Measurements from ENCODE around the gene DIAPH2. TPM values are rescaled to one million over a fixed set of nuclear protein-coding genes. Genes with fewer than 3 reads are reported as not detected.

DIAPH2 gene
- total RNA-seq, 1 experiment from 2014 or later: 15.9 TPM

DNA sequence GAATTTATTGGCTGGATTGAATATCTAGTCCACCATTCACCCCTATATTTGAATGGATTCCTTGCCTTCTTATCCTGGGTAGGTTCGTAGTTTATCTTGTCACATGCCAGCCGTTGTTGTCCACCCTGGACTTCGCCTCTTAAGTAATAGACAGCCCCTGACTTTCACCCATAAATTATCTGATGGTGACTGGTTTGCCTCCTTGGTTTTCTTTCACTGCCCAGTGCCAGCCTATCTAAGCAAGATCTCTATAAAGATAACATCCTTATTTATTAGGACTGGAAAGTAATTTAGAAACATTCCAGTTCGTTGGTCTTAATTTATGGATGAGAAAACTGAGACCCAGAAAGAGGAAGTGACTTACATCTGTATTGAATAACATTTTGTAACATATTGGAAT is 609.4 kb downstream of the DIAPH2 start (continued):
- TF ChIP-seq ZNF219 (CRISPR knock-in tag; IDR thresholded peaks at IDR 0.05; ENCODE audit: borderline replicate concordance) (no peak), ZNF138 (CRISPR knock-in tag; conservative IDR thresholded peaks at IDR 0.05) (no peak), TEAD4 (CRISPR knock-in tag; IDR thresholded peaks at IDR 0.05) (no peak), ZNF671 (CRISPR knock-in tag; IDR thresholded peaks at IDR 0.05) (no peak)
- TF ChIP-seq, protein P1, sequence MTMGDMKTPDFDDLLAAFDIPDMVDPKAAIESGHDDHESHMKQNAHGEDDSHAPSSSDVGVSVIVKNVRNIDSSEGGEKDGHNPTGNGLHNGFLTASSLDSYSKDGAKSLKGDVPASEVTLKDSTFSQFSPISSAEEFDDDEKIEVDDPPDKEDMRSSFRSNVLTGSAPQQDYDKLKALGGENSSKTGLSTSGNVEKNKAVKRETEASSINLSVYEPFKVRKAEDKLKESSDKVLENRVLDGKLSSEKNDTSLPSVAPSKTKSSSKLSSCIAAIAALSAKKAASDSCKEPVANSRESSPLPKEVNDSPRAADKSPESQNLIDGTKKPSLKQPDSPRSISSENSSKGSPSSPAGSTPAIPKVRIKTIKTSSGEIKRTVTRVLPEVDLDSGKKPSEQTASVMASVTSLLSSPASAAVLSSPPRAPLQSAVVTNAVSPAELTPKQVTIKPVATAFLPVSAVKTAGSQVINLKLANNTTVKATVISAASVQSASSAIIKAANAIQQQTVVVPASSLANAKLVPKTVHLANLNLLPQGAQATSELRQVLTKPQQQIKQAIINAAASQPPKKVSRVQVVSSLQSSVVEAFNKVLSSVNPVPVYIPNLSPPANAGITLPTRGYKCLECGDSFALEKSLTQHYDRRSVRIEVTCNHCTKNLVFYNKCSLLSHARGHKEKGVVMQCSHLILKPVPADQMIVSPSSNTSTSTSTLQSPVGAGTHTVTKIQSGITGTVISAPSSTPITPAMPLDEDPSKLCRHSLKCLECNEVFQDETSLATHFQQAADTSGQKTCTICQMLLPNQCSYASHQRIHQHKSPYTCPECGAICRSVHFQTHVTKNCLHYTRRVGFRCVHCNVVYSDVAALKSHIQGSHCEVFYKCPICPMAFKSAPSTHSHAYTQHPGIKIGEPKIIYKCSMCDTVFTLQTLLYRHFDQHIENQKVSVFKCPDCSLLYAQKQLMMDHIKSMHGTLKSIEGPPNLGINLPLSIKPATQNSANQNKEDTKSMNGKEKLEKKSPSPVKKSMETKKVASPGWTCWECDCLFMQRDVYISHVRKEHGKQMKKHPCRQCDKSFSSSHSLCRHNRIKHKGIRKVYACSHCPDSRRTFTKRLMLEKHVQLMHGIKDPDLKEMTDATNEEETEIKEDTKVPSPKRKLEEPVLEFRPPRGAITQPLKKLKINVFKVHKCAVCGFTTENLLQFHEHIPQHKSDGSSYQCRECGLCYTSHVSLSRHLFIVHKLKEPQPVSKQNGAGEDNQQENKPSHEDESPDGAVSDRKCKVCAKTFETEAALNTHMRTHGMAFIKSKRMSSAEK (CRISPR knock-in tag; IDR thresholded peaks at IDR 0.05; ENCODE audit: borderline replicate concordance): no peak
- TF ChIP-seq, protein P2, sequence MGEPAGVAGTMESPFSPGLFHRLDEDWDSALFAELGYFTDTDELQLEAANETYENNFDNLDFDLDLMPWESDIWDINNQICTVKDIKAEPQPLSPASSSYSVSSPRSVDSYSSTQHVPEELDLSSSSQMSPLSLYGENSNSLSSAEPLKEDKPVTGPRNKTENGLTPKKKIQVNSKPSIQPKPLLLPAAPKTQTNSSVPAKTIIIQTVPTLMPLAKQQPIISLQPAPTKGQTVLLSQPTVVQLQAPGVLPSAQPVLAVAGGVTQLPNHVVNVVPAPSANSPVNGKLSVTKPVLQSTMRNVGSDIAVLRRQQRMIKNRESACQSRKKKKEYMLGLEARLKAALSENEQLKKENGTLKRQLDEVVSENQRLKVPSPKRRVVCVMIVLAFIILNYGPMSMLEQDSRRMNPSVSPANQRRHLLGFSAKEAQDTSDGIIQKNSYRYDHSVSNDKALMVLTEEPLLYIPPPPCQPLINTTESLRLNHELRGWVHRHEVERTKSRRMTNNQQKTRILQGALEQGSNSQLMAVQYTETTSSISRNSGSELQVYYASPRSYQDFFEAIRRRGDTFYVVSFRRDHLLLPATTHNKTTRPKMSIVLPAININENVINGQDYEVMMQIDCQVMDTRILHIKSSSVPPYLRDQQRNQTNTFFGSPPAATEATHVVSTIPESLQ (CRISPR knock-in tag; IDR thresholded peaks at IDR 0.05): no peak
- TF ChIP-seq, protein P3, sequence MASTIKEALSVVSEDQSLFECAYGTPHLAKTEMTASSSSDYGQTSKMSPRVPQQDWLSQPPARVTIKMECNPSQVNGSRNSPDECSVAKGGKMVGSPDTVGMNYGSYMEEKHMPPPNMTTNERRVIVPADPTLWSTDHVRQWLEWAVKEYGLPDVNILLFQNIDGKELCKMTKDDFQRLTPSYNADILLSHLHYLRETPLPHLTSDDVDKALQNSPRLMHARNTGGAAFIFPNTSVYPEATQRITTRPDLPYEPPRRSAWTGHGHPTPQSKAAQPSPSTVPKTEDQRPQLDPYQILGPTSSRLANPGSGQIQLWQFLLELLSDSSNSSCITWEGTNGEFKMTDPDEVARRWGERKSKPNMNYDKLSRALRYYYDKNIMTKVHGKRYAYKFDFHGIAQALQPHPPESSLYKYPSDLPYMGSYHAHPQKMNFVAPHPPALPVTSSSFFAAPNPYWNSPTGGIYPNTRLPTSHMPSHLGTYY (CRISPR knock-in tag; IDR thresholded peaks at IDR 0.05): no peak
- TF ChIP-seq, protein P4, sequence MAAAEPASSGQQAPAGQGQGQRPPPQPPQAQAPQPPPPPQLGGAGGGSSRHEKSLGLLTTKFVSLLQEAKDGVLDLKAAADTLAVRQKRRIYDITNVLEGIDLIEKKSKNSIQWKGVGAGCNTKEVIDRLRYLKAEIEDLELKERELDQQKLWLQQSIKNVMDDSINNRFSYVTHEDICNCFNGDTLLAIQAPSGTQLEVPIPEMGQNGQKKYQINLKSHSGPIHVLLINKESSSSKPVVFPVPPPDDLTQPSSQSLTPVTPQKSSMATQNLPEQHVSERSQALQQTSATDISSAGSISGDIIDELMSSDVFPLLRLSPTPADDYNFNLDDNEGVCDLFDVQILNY (CRISPR knock-in tag; IDR thresholded peaks at IDR 0.05): no peak

DNA sequence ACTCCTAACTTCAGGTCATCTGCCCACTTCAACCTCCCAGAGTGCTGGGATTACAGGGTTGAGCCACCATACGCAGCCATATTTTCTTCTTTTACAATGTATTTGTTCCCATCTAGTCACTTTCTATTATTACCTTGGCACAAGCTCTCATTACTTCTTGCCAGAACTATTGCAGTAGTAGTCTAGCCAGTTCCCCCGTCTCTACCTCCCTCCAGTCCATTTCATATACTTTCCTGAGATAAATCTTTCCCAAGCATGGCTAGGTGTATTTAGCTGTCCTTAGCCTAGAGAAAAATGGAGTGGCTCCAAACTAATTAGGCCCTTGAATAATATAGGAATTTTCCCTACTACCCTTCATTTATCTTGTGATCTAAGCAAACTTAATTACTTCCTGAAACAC is 611.3 kb downstream of the DIAPH2 start:
- Mint-ChIP-seq H3K36me3 (no peaks in the 10 kb centered on the region), H3K4me3 (no peak overlapping the region), H3K9me3 (no peaks in the 10 kb centered on the region), H3K27me3 (ENCODE audit: low read depth) (no peaks in the 10 kb centered on the region), H3K27ac (no peak overlapping the region), H3K4me1 (no peaks in the 10 kb centered on the region)
- no peak for DNase-seq (ENCODE audit: low spot score)
- no peak for ATAC-seq
- ChIA-PET POLR2A (no interaction called here), CTCF (interaction anchor here (0.7 kb wide), 1 partner anchor 219 kb away, joined by 3 read pairs; no protein-coding TSS in a partner anchor)
- TF ChIP-seq SP1 (CRISPR knock-in tag; conservative IDR thresholded peaks at IDR 0.05) (no peak), SOX15 (CRISPR knock-in tag; IDR thresholded peaks at IDR 0.05) (no peak), IRF2 (CRISPR knock-in tag; IDR thresholded peaks at IDR 0.05; ENCODE audit: borderline replicate concordance, low read depth) (no peak), TCF7 (CRISPR knock-in tag; IDR thresholded peaks at IDR 0.05; ENCODE audit: low read depth) (no peak), NR3C1 (CRISPR knock-in tag; conservative IDR thresholded peaks at IDR 0.05; ENCODE audit: low read depth) (no peak), ZNF138 (CRISPR knock-in tag; conservative IDR thresholded peaks at IDR 0.05) (no peak)
- TF ChIP-seq, protein P5, sequence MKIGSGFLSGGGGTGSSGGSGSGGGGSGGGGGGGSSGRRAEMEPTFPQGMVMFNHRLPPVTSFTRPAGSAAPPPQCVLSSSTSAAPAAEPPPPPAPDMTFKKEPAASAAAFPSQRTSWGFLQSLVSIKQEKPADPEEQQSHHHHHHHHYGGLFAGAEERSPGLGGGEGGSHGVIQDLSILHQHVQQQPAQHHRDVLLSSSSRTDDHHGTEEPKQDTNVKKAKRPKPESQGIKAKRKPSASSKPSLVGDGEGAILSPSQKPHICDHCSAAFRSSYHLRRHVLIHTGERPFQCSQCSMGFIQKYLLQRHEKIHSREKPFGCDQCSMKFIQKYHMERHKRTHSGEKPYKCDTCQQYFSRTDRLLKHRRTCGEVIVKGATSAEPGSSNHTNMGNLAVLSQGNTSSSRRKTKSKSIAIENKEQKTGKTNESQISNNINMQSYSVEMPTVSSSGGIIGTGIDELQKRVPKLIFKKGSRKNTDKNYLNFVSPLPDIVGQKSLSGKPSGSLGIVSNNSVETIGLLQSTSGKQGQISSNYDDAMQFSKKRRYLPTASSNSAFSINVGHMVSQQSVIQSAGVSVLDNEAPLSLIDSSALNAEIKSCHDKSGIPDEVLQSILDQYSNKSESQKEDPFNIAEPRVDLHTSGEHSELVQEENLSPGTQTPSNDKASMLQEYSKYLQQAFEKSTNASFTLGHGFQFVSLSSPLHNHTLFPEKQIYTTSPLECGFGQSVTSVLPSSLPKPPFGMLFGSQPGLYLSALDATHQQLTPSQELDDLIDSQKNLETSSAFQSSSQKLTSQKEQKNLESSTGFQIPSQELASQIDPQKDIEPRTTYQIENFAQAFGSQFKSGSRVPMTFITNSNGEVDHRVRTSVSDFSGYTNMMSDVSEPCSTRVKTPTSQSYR (CRISPR knock-in tag; IDR thresholded peaks at IDR 0.05): no peak
- TF ChIP-seq, protein P6, sequence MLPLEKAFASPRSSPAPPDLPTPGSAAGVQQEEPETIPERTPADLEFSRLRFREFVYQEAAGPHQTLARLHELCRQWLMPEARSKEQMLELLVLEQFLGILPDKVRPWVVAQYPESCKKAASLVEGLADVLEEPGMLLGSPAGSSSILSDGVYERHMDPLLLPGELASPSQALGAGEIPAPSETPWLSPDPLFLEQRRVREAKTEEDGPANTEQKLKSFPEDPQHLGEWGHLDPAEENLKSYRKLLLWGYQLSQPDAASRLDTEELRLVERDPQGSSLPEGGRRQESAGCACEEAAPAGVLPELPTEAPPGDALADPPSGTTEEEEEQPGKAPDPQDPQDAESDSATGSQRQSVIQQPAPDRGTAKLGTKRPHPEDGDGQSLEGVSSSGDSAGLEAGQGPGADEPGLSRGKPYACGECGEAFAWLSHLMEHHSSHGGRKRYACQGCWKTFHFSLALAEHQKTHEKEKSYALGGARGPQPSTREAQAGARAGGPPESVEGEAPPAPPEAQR (CRISPR knock-in tag; IDR thresholded peaks at IDR 0.05): no peak
- TF ChIP-seq, protein P7, sequence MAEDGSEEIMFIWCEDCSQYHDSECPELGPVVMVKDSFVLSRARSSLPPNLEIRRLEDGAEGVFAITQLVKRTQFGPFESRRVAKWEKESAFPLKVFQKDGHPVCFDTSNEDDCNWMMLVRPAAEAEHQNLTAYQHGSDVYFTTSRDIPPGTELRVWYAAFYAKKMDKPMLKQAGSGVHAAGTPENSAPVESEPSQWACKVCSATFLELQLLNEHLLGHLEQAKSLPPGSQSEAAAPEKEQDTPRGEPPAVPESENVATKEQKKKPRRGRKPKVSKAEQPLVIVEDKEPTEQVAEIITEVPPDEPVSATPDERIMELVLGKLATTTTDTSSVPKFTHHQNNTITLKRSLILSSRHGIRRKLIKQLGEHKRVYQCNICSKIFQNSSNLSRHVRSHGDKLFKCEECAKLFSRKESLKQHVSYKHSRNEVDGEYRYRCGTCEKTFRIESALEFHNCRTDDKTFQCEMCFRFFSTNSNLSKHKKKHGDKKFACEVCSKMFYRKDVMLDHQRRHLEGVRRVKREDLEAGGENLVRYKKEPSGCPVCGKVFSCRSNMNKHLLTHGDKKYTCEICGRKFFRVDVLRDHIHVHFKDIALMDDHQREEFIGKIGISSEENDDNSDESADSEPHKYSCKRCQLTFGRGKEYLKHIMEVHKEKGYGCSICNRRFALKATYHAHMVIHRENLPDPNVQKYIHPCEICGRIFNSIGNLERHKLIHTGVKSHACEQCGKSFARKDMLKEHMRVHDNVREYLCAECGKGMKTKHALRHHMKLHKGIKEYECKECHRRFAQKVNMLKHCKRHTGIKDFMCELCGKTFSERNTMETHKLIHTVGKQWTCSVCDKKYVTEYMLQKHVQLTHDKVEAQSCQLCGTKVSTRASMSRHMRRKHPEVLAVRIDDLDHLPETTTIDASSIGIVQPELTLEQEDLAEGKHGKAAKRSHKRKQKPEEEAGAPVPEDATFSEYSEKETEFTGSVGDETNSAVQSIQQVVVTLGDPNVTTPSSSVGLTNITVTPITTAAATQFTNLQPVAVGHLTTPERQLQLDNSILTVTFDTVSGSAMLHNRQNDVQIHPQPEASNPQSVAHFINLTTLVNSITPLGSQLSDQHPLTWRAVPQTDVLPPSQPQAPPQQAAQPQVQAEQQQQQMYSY (CRISPR knock-in tag; IDR thresholded peaks at IDR 0.05): no peak
